ENCODE results near the gene LRRC38. TPM values are rescaled to one million over a fixed set of nuclear protein-coding genes. Genes with fewer than 3 reads are reported as not detected.

The LRRC38 gene
- total and polyA plus RNA-seq, 5 donors: 0.23 to 3.9 (median 0.36) TPM

DNA sequence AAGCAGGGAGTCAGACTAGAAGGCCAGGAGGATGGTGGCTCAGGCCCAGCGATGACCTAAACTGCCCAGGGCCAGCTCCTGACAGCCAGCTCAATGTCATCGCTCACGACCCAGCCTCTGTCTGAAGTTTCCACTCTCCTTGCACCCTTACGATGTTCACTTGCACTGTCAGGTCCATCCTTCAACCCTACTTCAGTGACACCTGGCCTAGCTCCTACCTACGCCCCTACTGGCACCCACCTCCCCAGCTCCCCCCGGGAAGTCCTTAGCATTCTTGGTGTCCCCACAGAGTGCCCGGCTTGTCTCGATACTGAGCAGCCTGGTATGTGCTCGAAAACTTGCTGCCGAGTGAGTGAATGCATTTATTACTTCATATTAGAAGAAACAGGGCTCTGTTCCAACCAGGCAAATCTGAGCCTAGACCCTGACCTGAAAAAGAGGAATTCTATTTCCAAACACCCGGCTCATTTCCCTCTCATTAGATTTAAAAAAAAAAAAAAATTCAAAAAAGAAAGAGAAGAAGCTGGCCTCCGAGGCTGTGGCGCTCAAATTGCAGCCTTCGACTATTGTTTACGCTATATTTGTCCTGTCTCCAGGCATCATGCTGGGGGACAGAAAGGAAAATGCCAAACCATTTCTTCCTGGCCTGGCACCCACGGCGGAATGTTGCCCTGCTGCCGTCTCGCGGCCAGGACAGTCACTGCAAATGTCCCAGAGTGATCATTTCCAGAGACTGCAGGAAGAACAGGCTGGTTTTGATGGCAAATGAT, 29.8 kb upstream of the LRRC38 start:
- no peak overlapping the region for H3K4me3 ChIP-seq (ENCODE audit: low read length)
- 34% methylated on average over 20 of the region's 20 CpGs for WGBS
- intact Hi-C loops (cut with DNase I): no loop called here

DNA sequence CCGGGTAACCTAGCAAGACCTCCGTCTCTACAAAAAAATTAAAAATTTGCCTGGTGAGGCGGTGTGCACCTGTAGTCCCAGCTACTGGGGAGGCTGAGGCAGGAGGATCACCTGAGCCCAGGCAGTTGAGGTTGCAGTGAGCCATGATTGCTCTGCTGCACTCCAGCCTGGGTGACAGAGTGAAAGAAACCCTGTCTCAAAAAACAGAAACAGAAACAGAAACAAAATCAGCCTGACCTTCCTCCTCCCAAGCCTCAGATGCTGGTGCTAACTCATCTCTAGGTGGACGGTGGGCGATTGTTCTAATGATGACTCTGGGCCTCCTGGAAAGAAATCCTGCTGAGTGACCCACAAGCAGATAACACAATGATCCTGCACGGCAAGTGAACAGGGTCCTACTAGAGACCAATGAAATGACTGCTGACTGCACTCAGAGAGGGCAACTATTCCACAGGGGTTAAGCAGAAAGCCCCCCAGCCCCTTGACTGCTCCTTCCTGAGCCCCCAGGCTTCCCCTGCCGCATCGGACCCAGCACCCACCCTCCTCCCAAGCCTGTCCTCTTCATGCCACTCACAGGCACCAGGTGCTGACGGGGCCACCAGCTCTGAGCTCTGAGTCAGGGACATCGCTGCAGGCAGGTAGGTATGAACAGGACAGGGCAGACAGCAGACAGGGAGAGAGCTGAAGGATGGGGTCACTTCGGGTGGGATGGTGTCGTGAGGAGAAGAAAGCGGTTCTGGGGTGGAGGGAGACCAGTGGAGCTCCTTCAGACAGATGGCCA, 27.8 kb upstream of the LRRC38 start:
- no peak overlapping the region for H3K4me3 ChIP-seq (ENCODE audit: low read length)
- no peaks in the 10 kb centered on the region for H3K9me3 ChIP-seq (ENCODE audit: control insufficient read depth, low read length)
- ATAC-seq: no peak
- H3K27ac ChIP-seq (ENCODE audit: low read length): no peak overlapping the region
- peaks cover 8% of the 10 kb centered on the region for H3K4me1 ChIP-seq (ENCODE audit: control insufficient read depth, insufficient read depth, low read length)
- peak in 1 of 3 donors; percentile 38 for DNase-seq
- no peaks in the 10 kb centered on the region for H3K27me3 ChIP-seq (ENCODE audit: control insufficient read depth, insufficient read depth)
- intact Hi-C loops (cut with DNase I): no loop called here
- WGBS: 82% methylated on average over 13 of the region's 13 CpGs

More for the DNA sequence above, 29.8 kb upstream of the LRRC38 start:
- H3K27ac ChIP-seq (ENCODE audit: low read length): peak overlapping the region; percentile 97
- no peaks in the 10 kb centered on the region for H3K27me3 ChIP-seq (ENCODE audit: control insufficient read depth, insufficient read depth)
- H3K9me3 ChIP-seq (ENCODE audit: control insufficient read depth, low read length): no peaks in the 10 kb centered on the region
- ATAC-seq: peak; percentile 81 to 84
- peaks cover 8% of the 10 kb centered on the region for H3K4me1 ChIP-seq (ENCODE audit: control insufficient read depth, insufficient read depth, low read length)
- peak; percentile 76 to 86 (median 84) for DNase-seq

DNA sequence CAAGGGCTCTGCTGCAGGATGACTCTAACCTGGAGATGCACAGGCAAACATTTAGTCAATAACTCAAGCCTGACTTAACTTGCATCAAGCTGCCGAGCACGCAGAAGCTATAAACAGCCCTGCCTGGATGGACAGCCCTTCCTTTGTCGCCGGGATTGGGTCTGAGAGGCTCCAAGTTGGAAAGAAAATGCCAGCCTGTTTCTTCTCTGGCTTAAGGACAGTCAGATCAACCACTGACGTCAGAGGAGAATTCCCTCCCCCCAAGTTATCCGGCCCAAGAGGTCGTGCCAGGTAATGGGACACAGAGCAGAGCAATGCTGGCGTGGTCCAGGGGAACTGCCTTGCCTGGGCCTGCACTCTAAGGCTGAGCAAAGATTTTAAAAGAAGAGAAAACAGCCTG, 27.1 kb upstream of the LRRC38 start:
- no peaks in the 10 kb centered on the region for H3K27me3 ChIP-seq (ENCODE audit: control insufficient read depth, insufficient read depth)
- H3K27ac ChIP-seq (ENCODE audit: low read length): peak overlapping the region; percentile 77
- WGBS: 45% methylated on average over 8 of the region's 8 CpGs
- H3K4me1 ChIP-seq (ENCODE audit: control insufficient read depth, insufficient read depth, low read length): peaks cover 8% of the 10 kb centered on the region
- peak in 2 of 3 donors; percentile 36 to 59 for DNase-seq
- no peaks in the 10 kb centered on the region for H3K9me3 ChIP-seq (ENCODE audit: control insufficient read depth, low read length)
- H3K4me3 ChIP-seq (ENCODE audit: low read length): no peak overlapping the region
- intact Hi-C loops (cut with DNase I): no loop called here
- ATAC-seq: peak; percentile 56 to 71

DNA sequence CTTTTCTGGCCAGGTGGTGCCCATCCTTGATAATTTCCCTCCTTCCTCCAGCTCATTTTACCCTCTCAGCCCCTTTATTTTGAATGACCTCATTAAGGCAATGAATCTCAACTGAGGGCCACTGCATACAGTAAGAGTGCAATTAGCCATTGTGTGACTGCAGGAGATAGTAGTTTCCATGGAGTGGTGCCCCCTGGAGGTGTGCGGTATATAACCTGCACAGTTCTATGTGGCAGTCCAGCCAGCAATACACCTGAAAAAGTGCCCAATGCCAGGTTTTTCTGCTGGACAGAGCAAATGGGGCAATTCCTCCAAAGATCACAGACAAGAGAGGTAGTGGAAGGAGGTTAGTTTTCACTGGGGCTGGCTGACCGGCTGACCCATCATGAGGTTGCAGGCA, 25.9 kb upstream of the LRRC38 start:
- no peaks in the 10 kb centered on the region for H3K9me3 ChIP-seq (ENCODE audit: control insufficient read depth, low read length)
- no peak overlapping the region for H3K27ac ChIP-seq (ENCODE audit: low read length)
- peaks cover 8% of the 10 kb centered on the region for H3K4me1 ChIP-seq (ENCODE audit: control insufficient read depth, insufficient read depth, low read length)
- no peaks in the 10 kb centered on the region for H3K27me3 ChIP-seq (ENCODE audit: control insufficient read depth, insufficient read depth)
- 98% methylated on average over 2 of the region's 2 CpGs for WGBS
- ATAC-seq: no peak
- no peak for DNase-seq
- no peak overlapping the region for H3K4me3 ChIP-seq (ENCODE audit: low read length)
- intact Hi-C loops (cut with DNase I): no loop called here

DNA sequence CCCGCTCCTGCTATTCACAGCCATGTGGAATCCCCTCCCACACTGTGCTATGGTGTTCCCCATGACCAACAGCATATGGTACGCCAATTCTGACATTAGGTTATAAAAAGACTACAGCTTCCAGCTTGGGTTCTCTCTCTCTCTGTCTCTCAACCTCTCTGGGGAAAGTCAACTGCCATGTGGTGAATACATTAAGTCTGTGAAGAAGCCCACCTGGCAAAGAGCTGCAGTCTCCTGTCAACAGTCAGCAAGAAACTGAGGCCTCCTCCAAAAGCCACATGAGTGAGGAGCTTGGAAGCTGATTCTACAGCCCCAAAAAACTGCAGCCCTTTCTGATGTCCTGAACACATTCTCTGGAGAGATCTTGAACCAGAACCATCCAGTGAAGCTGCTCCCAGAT, 25.0 kb upstream of the LRRC38 start:
- H3K4me3 ChIP-seq (ENCODE audit: low read length): no peak overlapping the region
- ATAC-seq: no peak
- intact Hi-C loops (cut with DNase I): no loop called here
- H3K9me3 ChIP-seq (ENCODE audit: control insufficient read depth, low read length): no peaks in the 10 kb centered on the region
- peaks cover 5% of the 10 kb centered on the region for H3K4me1 ChIP-seq (ENCODE audit: control insufficient read depth, insufficient read depth, low read length)
- H3K27ac ChIP-seq (ENCODE audit: low read length): no peak overlapping the region
- WGBS: 89% methylated on average over 2 of the region's 2 CpGs
- no peak for DNase-seq
- no peaks in the 10 kb centered on the region for H3K27me3 ChIP-seq (ENCODE audit: control insufficient read depth, insufficient read depth)

DNA sequence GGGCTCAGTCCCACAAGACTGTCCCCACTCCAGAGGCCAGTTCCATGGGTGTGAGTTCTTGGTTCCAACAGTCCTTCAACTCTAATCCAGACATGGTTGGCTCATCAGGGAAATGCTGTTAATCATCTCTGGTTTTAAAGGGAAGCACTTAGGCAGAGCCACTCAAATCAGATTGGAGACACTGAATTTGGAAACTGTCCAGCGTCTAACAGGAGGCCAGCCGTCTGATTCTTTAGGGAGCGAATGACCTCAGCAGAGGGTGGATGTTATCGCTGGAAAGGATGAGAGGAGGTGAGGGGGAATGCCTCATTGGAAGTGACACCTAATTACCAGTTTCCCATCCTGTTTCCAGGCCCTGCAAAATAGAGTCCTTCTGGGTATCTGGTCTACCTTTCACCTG, 22.8 kb upstream of the LRRC38 start:
- intact Hi-C loops (cut with DNase I): no loop called here
- no peak for DNase-seq
- peak in 1 of 2 donors; percentile 61 for ATAC-seq
- Histone ChIP-seq H3K27ac (ENCODE audit: low read length) (no peak overlapping the region), H3K4me3 (ENCODE audit: low read length) (no peak overlapping the region), H3K27me3 (ENCODE audit: control insufficient read depth, insufficient read depth) (no peaks in the 10 kb centered on the region), H3K9me3 (ENCODE audit: control insufficient read depth, low read length) (no peaks in the 10 kb centered on the region), H3K4me1 (ENCODE audit: control insufficient read depth, insufficient read depth, low read length) (no peaks in the 10 kb centered on the region)
- 30% methylated on average over 4 of the region's 4 CpGs for WGBS

DNA sequence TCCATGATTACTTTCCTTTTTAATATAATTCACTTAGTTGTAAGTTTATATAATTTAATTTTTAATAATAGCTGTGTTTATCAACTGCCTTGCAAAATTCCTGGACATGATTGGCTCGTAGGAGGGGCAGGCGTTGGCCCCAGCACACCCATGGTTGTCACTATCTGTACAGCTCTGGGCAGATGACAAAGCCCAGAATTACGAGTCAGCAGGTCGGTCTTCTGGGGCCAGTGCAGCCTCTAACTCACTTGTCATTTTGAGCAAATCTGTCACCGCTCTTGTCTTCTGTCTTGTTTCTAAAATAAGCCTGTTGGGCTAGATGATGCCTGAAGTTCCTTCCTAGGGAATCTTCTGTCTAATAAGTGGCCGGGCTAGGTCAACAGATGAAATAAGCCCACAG, 21.4 kb upstream of the LRRC38 start:
- no peaks in the 10 kb centered on the region for H3K4me1 ChIP-seq (ENCODE audit: control insufficient read depth, insufficient read depth, low read length)
- DNase-seq (peak in 2 of 3 donors; percentile 67 to 69), ATAC-seq (peak; percentile 85 to 88)
- H3K4me3 ChIP-seq (ENCODE audit: low read length): no peak overlapping the region
- no peaks in the 10 kb centered on the region for H3K27me3 ChIP-seq (ENCODE audit: control insufficient read depth, insufficient read depth)
- H3K27ac ChIP-seq (ENCODE audit: low read length): peak overlapping the region; percentile 92
- no peaks in the 10 kb centered on the region for H3K9me3 ChIP-seq (ENCODE audit: control insufficient read depth, low read length)
- intact Hi-C loops (cut with DNase I): no loop called here
- WGBS: 47% methylated on average over 6 of the region's 6 CpGs

DNA sequence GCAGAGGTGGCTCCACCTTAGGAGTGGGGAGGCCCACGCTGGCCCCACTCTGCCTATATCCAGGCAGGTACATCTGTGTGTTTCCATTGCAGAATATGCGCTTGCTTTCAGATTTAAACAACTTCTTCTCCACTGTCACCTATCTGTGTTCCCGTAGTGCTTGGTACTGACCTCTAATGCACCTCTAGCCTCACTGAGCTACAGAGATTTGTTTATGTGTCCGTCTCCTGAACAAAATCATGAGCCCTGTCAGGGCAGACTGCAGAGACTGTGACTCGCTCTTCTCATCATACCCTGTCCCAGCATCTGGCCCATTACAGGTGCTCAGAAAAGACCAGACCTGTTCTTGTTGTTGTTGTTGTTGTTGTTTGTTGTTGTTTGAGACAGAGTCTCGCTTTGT, 14.5 kb upstream of the LRRC38 start:
- no peak overlapping the region for H3K27ac ChIP-seq (ENCODE audit: low read length)
- ATAC-seq (peak; percentile 29 to 41), DNase-seq (no peak)
- no peaks in the 10 kb centered on the region for H3K9me3 ChIP-seq (ENCODE audit: control insufficient read depth, low read length)
- intact Hi-C loops (cut with DNase I): no loop called here
- no peak overlapping the region for H3K4me3 ChIP-seq (ENCODE audit: low read length)
- 71% methylated on average over 6 of the region's 6 CpGs for WGBS
- H3K27me3 ChIP-seq (ENCODE audit: control insufficient read depth, insufficient read depth): no peaks in the 10 kb centered on the region
- H3K4me1 ChIP-seq (ENCODE audit: control insufficient read depth, insufficient read depth, low read length): peaks cover 2% of the 10 kb centered on the region

DNA sequence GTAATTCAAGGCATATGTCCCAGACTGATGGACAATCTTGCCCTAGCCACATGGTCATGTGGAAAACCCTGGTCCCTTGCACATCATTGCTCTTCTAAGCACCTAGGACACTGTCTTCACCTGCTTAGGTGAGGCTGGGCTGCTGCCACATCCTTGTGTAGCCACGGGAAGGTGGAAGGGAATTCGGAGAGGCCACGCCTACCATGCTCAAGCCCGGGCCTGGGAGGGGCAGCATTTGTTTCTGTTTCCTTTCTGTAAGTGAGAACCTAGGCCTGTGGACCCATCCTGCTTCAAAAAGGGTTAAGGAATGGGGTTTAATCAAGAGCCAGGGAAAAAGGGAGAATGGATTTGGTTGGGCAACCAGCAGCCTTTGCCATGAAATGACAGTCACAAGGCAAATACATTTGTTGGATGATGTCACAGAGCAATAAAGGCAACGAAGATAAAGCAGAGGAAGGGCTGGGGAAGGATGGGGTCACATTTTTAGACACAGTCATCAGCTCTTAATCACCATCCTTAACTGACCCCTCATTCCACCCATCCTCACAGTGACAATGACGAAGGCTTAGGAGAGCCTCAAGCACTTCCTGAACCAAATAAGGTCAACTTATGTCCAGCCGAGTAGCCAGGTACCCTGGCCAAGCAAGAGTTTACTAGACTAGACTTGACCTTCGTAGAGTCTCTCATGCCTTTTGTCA, 10.1 kb upstream of the LRRC38 start:
- WGBS: 52% methylated on average over 8 of the region's 8 CpGs
- Histone ChIP-seq H3K27me3 (ENCODE audit: control insufficient read depth, insufficient read depth) (no peaks in the 10 kb centered on the region), H3K27ac (ENCODE audit: low read length) (no peak overlapping the region), H3K4me1 (ENCODE audit: control insufficient read depth, insufficient read depth, low read length) (peaks cover 2% of the 10 kb centered on the region), H3K9me3 (ENCODE audit: control insufficient read depth, low read length) (no peaks in the 10 kb centered on the region), H3K4me3 (ENCODE audit: low read length) (no peak overlapping the region)
- DNase-seq (no peak), ATAC-seq (peak in 1 of 2 donors; percentile 82)
- intact Hi-C loops (cut with DNase I): no loop called here

DNA sequence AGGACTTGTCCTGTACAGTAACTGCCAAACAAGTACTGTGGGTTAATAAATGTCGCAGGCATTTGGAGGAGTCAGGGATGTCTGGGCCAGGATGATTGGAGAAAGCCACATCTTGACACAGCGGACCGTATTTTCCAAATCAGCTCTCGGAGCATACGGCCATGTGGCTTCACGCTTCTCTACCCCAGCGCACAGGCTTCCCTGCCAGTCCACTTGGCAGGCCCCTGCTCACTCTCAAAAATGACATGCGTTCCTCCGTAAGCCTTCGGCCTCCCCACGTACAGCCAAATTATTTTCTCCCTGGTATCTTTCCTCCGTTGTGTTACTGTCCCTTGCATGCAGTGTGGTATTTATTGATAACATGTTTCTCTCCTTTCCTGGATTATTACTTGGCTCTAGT, 7.2 kb upstream of the LRRC38 start:
- no peaks in the 10 kb centered on the region for H3K9me3 ChIP-seq (ENCODE audit: control insufficient read depth, low read length)
- intact Hi-C loops (cut with DNase I): no loop called here
- no peak overlapping the region for H3K4me3 ChIP-seq (ENCODE audit: low read length)
- ATAC-seq: no peak
- WGBS: 75% methylated on average over 12 of the region's 12 CpGs
- H3K27me3 ChIP-seq (ENCODE audit: control insufficient read depth, insufficient read depth): no peaks in the 10 kb centered on the region
- no peak overlapping the region for H3K27ac ChIP-seq (ENCODE audit: low read length)
- DNase-seq: no peak
- H3K4me1 ChIP-seq (ENCODE audit: control insufficient read depth, insufficient read depth, low read length): peaks cover 2% of the 10 kb centered on the region
